Thyroid gland (tissue), 4 donors: ENCODE data around the gene TSSK6. TPM values are rescaled to one million over a fixed set of nuclear protein-coding genes. Genes with fewer than 3 reads are reported as not detected.
A peak's percentile ranks its signal among the peaks of the same experiment; 100 is the strongest.

Source experiments
- DNase-seq, 2 donors: peaks; one replicate each; pipeline ENCODE4 v3.0.0-alpha.2; 2019
- H3K27ac ChIP-seq, 3 donors: fragments of 200-600 bp; sonication (generic); 1 replicate in 2 of 3; 2 replicates in 1 of 3; pipeline ENCODE4 v1.5.1; 2016 to 2019; ENCODE audit warnings: mild to moderate bottlenecking in 1 of 3, moderate library complexity in 1 of 3
- H3K27me3 ChIP-seq: fragments of 200-600 bp; sonication (generic); one replicate; pipeline ENCODE4 v1.5.1; 2019
- H3K36me3 ChIP-seq, 2 donors: fragments of 200-600 bp; sonication (generic); one replicate each; pipeline ENCODE4 v1.5.1; 2016 to 2019
- H3K4me1 ChIP-seq, 2 donors: fragments of 200-600 bp; sonication (generic); one replicate each; pipeline ENCODE4 v1.5.1; 2017 to 2019
- H3K4me3 ChIP-seq, 3 donors: fragments of 200-600 bp; sonication (generic); replicated peaks in 1 of 3; 1 replicate in 2 of 3; 2 replicates in 1 of 3; pipeline ENCODE4 v1.5.1; 2016; ENCODE audit warnings: mild to moderate bottlenecking in 1 of 3
- H3K9me3 ChIP-seq: fragments of 200-600 bp; sonication (generic); one replicate; pipeline ENCODE4 v1.5.1; 2017
- CTCF ChIP-seq, 6 experiments: fragments of 200-600 bp in 3 of 6; fragments of 450-650 bp in 3 of 6; sonication (generic) in 3 of 6; IDR thresholded peaks; one replicate each; pipeline ENCODE4 v1.5.1; 2016 to 2019; ENCODE audit warnings: antibody characterized with exemption in 6 of 6, mild to moderate bottlenecking in 2 of 6, inconsistent platforms in 1 of 6, moderate library complexity in 1 of 6
- POLR2A ChIP-seq, 2 donors: fragments of 450-650 bp; IDR thresholded peaks; one replicate each; pipeline ENCODE4 v1.6.1; 2017; ENCODE audit warnings: antibody characterized with exemption in 2 of 2, mild to moderate bottlenecking in 2 of 2, moderate library complexity in 1 of 2
- WGBS, 2 donors: methylation state at CpG; one replicate each; pipeline ENCODE4 v1.1.5; 2017; 5-methylcytosine and 5-hydroxymethylcytosine counted together
- intact Hi-C: fragments of 100-400 bp; cut with DNase I; formaldehyde crosslinking; loops from one replicate; pipeline ENCODE4 v1.15.1; 2023
- total RNA-seq, 4 donors: library from RNA; depleted of rRNA; stranded (reverse); fragments of >200 nt; gene quantifications; one replicate each; pipeline ENCODE4 v1.2.3, GENCODE V29; 2016

TSSK6 gene
- total RNA-seq, 4 donors from 2014 or later = 1.8 to 7.7 (median 3.8) TPM

DNA sequence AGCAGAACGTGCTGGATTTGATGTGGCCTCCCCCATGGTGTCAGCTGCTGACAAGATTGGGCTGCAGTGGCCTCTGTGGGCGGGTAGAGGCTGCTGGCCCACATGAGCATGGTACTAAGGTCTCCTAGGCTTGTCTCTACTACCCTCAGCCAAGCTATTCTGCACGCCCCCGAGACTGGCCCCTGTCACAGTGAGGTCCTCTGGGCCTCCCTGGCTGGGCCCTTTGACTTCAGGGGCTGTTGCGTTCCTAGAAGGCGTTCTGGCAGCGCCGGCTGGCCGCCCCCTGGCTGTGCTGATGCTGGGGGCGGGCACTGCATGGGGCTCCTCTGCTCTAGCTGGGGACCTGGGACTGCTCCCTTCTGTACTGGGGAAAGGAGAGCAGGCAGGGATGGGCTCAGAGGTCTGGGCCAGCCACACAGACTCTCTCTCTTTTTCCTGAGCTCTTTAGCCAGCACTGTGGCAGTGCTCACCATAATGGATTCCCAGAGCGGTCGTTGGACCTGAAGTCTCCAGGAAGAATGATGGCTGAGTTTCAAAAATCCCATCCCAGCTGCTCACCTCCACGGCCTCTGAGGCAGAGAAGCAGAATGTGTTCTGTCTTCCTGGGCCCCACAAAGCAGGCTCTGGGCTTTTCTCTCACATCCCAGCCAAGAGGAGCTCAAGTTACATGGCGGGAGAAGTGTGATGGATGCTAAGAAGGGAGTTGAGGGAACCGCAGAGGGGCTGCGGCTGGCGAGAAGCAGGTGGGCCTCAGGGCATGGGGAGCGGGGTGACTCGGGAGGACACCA lies 32.3 kb downstream of the TSSK6 start:
- H3K27ac ChIP-seq = no peak overlapping the region
- DNase-seq = no peak
- no peak overlapping the region for H3K4me3 ChIP-seq
- WGBS, 2 donors = 76 to 77% methylated on average over 17 to 19 of the region's 19 CpGs
- H3K4me1 ChIP-seq = peaks cover 7 to 22% of the 10 kb centered on the region in 2 donors
- TF ChIP-seq POLR2A (IDR thresholded peaks at IDR 0.05) = no peak
- no peak for TF ChIP-seq CTCF (IDR thresholded peaks at IDR 0.05)
- H3K36me3 ChIP-seq = no peaks in the 10 kb centered on the region
- no peaks in the 10 kb centered on the region for H3K27me3 ChIP-seq
- intact Hi-C loops = no loop called here
- H3K9me3 ChIP-seq = no peaks in the 10 kb centered on the region

DNA sequence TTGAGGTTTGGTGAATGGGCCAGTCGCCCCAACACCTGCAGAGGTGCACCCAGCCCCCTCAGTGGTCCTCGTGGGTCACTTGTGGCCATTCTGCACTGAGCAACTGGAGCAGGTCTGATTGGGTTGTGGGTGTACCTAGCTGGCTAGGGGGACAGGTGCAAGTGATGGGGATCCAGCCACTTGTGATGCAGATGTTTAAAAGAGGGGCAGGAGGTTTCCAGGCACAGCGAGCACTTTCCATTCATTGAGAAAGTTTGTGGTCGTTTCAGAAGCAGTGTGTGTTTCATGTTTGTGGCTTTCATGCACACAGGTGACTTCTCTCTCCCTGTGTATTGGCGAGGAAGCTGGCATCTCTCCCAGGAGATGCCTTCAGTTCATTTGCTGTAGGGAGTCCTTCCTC lies 34.7 kb downstream of the TSSK6 start:
- Histone ChIP-seq H3K9me3 (no peaks in the 10 kb centered on the region), H3K4me3 (no peak overlapping the region), H3K27ac (no peak overlapping the region), H3K36me3 (no peaks in the 10 kb centered on the region), H3K27me3 (no peaks in the 10 kb centered on the region), H3K4me1 (peaks cover 3 to 14% of the 10 kb centered on the region in 2 donors)
- WGBS, 2 donors = 67 to 77% methylated on average over 5 of the region's 5 CpGs
- TF ChIP-seq CTCF (IDR thresholded peaks at IDR 0.05) (no peak), POLR2A (IDR thresholded peaks at IDR 0.05) (no peak)
- DNase-seq = no peak
- intact Hi-C loops = no loop called here

GRCh38 chr19:19477705-19478383 lies 37.5 kb downstream of the TSSK6 start:
- Histone ChIP-seq H3K36me3 (no peaks in the 10 kb centered on the region), H3K4me3 (no peak overlapping the region), H3K27me3 (no peaks in the 10 kb centered on the region), H3K27ac (no peak overlapping the region), H3K9me3 (no peaks in the 10 kb centered on the region), H3K4me1 (peaks cover 3 to 10% of the 10 kb centered on the region in 2 donors)
- intact Hi-C loops = loop anchor here (5.0 kb wide), 1 partner anchor 96 kb away; no protein-coding TSS in a partner anchor
- WGBS, 2 donors = 90 to 92% methylated on average over 10 of the region's 10 CpGs
- TF ChIP-seq POLR2A (IDR thresholded peaks at IDR 0.05) = no peak
- TF ChIP-seq CTCF (IDR thresholded peaks at IDR 0.05) = no peak
- DNase-seq = no peak

DNA sequence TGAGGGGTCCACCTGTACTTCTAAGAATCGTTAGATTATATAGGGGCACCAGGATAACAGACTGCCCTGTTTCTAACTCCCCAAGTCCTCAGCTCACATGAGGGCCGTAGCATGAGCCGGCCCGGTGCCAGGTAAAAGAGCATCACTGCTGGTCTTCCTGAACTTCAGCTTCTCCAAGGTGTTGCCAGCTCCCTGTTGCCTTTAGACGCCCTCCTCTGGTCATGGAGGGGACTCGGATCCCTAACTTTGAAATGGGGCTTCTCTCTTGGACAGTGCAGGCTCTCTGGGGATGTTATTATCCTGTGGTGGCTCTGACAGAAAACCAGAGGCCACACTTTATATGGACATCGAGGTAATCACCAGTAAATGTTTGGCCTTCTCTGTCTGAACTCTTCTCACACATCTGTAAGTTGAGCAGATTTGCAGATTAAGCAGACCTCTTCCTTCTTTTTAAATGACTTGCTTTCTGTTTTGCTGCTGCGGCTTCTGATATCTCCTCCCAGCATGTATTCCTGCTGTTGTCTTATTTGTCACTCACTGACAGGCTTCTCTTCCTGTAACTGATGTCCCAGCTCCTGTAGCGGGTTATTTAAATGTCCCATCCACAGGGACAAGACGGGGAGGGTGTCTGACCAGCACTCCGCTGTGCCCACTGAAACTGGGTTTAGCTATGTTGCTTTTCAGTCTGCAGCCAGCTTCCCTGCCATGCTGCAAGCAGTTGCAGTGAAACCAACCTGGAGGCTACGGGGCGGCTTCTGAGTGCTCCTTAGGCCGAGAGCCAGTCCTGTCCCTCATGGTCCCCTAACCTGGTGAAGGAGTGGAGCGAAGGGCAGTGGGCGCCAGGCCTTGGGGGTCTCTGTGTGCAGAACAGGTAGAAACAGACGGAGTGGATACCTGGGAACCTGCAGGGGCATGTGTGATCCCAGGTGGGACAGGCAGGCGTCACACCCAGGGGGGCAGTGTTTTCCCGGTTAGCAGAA lies 39.2 kb downstream of the TSSK6 start:
- H3K36me3 ChIP-seq = no peaks in the 10 kb centered on the region
- H3K4me1 ChIP-seq = peaks cover 11 to 15% of the 10 kb centered on the region in 2 donors
- H3K9me3 ChIP-seq = no peaks in the 10 kb centered on the region
- DNase-seq = peak in 1 of 2 donors; percentile 28
- intact Hi-C loops = loop anchor here (5.0 kb wide), 1 partner anchor 94 kb away; no protein-coding TSS in a partner anchor
- TF ChIP-seq POLR2A (IDR thresholded peaks at IDR 0.05) = no peak
- TF ChIP-seq CTCF (IDR thresholded peaks at IDR 0.05) = peak in 1 of 6 experiments; percentile 21
- WGBS, 2 donors = 76 to 81% methylated on average over 19 of the region's 19 CpGs
- no peak overlapping the region for H3K4me3 ChIP-seq
- no peaks in the 10 kb centered on the region for H3K27me3 ChIP-seq
- H3K27ac ChIP-seq = no peak overlapping the region
